ENCODE measurements around the gene FSCB.
"Not testable (repeated sequence)": the region's sequence is repeated elsewhere in the genome, so short reads cannot be mapped to it uniquely, and the experiment has no call there.

FSCB gene, protein sequence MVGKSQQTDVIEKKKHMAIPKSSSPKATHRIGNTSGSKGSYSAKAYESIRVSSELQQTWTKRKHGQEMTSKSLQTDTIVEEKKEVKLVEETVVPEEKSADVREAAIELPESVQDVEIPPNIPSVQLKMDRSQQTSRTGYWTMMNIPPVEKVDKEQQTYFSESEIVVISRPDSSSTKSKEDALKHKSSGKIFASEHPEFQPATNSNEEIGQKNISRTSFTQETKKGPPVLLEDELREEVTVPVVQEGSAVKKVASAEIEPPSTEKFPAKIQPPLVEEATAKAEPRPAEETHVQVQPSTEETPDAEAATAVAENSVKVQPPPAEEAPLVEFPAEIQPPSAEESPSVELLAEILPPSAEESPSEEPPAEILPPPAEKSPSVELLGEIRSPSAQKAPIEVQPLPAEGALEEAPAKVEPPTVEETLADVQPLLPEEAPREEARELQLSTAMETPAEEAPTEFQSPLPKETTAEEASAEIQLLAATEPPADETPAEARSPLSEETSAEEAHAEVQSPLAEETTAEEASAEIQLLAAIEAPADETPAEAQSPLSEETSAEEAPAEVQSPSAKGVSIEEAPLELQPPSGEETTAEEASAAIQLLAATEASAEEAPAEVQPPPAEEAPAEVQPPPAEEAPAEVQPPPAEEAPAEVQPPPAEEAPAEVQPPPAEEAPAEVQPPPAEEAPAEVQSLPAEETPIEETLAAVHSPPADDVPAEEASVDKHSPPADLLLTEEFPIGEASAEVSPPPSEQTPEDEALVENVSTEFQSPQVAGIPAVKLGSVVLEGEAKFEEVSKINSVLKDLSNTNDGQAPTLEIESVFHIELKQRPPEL

DNA sequence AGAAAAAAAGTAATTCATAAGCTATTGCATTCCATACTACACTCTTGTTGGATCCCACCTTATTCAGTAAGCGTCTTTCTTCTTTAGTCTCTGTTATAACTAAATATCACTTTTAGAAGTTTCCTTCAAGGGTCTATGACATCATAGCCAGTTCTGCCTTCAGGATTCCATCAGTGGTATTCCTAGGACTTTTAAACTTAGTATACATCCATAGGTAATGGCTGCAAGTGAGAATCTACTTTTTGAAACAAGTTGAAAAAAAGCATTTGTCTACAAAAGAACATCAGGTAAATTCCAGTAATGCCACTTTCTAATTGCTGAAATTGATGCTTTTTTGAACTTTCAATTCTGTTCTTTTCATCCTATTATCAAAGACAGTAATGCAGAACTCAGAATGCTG is at the start of gene FSCB:
FSCB (minus strand) TSS at position 101 of the 400 bp plus-strand sequence. CDS start 296 bp downstream, outside the sequence.
- no peak for DNase-seq (ENCODE audit: low spot score)

DNA sequence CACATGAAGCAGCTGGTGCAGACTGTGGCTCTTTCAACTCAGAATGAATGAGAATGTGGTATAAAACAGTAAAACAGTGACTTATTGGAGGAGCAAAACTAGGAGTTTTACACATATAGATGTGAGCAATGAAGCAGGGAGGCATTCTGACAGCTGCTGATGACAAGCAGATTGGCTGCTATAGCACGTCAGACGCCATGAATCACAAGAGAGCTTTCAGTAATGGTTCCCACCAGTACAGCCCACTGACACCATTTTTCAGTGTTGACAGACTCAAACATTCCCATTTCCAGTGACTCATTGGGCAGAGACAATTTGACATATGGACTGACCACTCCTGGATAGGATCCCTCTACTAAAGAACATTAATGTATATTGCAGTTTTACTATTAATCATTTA is 24.6 kb upstream of the FSCB start:
- no peak for DNase-seq (ENCODE audit: low spot score)

DNA sequence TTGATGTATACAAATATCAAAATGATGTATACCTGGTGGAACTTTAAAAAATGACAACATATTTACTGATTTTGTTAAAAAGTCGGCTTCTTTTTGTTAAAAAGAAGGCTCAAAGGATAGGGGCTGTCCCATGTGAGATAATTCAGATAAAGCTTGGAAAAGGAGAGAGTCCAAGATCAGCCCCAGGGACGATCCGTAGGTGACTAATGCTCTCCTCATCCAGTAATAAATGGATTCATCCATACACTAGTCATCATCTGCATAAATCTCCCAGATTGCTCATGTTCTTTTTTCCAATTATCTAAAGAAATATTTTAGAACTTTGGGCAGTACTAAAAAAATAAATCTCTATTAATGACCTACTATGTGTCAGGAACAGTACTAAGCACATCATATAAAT is 23.4 kb upstream of the FSCB start:
- DNase-seq (ENCODE audit: low spot score): no peak

DNA sequence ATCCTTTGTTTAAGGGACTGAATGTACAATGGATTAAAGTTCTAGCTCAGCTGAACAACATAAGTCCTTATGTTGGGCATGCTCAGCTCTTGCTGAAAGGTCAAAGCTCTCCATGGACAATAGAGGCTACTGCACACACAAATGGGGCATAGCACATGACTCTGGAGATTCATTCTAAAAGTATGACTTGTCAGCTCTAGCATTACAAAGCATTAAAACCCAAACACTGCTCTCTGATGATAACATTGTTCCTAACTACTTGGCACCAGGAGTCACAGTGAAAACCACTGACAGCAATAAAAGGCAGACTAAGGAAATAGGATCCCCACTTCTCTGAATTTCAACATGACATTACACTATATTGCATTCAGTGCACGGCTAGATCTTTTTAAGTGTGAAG is 21.9 kb upstream of the FSCB start:
- no peak for DNase-seq (ENCODE audit: low spot score)

DNA sequence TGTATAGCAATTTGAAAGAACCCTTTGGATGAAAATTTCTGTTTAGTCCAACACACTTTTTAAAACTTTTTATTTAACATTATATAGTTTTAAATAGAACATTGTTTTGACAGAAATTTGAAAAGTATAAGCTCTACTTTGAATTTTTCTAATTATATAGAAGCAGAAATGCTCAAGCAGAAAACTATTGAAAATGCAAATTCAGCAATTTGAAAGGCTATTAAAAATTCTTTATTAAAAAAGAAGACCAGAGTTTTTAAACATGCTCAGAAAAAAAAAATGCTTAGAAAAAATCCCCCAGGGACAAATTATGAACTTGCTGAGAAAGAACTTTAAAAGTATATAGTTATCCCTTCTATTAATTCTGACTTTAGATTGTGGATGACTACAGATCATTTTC is 21.1 kb upstream of the FSCB start:
- no peak for DNase-seq (ENCODE audit: low spot score)

DNA sequence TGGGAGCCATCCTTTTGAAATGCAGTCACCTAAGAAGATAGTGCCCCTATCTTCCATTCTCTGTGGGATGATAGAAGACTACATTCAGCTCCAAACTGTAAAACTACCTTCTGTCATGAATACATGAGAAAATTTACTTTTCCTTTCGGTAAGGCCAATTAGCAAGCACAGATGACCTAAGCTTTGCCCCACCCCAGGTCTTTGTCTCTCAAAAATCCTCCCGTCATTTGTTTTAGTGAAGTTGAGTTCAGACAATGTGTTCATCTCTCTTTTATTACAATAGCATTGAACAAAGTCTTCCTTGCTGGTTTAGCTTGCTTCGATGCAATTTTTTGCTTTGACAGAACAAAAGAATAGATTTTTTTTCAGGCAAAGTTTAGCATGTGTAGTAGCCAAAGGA is 18.2 kb upstream of the FSCB start:
- DNase-seq (ENCODE audit: low spot score): no peak

DNA sequence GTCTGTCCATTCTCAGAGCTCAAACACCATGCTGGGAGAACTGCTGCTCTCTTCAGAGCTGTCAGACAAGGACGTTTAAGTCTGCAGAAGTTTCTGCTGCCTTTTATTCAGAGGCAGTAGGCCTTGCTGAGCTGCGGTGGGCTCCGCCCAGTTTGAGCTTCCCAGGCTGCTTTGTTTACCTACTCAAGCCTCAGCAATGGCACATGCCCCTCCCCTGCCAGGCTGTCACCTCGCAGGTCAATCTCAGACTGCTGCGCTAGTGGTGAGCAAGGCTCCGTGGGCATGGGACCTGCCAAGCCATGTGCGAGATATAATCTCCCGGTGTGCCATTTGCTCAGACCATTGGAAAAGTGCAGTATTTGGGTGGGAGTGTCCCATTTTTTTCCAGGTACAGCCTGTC is 8.6 kb upstream of the FSCB start:
- not testable (repeated sequence) for DNase-seq (ENCODE audit: low spot score)

DNA sequence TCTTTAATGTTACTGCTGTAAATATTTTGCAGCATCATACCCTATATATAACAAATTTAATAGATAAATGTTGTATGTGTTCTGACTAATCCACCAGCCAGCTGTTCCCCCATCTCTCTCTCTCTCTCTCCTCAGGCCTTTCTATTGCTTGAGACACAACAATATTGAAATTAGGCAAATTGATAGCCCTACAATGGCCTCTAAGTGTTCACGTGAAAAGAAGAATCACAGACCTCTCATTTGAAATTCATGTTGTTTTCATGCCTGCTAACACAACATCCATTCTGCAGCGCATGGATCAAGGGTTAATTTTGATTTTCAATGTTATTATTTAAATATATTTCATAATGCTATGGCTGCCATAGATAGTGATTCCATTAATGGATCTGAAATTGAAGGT is 1.8 kb upstream of the FSCB start:
- DNase-seq (ENCODE audit: low spot score): no peak

DNA sequence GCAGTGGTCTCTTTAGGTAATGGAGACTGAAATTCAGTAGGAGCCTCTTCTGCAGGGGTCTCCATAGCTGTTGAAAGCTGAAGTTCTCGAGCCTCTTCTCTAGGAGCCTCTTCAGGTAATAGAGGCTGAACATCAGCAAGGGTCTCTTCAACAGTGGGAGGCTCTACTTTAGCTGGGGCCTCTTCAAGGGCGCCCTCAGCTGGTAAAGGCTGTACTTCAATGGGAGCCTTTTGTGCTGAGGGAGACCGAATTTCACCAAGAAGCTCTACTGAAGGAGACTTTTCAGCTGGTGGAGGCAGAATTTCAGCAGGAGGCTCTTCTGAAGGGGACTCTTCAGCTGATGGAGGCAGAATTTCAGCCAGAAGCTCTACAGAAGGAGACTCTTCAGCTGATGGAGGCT is 1.5 kb downstream of the FSCB start:
- DNase-seq (ENCODE audit: low spot score): peak; percentile 7

DNA sequence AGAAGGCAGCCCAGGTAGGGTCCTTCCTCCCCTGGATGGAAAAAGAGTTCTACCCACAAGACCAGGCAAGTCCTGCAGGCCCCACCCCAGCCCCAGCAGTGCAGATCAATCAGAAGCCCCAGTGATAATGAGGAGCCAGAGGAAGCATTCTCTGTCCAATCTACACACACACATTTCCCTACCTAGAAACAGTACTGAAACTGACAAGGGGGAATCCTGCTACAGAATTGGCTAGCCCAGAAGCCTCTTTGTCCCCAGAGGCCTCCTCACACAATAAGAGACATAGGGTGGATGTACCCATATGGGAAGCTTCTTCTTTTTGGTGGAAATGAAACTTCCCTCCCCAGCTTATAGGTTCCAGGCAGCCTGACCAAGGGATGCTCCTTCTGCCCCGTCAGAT is 9.9 kb downstream of the FSCB start:
- no peak for DNase-seq (ENCODE audit: low spot score)

DNA sequence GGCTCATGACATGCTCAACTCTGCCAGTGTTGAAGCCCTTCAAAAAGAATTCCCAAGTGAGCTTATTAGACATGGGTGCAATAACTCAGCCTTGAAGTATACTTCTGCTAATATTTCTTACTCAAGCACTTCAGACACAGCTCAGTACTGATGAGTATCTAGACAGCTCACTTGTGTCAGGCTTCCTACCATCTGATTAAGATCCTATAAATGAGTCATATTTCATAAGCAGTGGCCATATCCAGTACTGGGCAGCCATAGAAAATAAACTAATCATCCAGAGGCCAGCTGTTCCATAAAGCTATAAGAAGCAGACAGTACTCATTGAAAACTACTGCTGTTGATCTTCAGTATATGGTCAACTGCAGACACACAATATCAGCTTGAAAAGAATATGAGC is 12.9 kb downstream of the FSCB start:
- DNase-seq (ENCODE audit: low spot score): no peak

DNA sequence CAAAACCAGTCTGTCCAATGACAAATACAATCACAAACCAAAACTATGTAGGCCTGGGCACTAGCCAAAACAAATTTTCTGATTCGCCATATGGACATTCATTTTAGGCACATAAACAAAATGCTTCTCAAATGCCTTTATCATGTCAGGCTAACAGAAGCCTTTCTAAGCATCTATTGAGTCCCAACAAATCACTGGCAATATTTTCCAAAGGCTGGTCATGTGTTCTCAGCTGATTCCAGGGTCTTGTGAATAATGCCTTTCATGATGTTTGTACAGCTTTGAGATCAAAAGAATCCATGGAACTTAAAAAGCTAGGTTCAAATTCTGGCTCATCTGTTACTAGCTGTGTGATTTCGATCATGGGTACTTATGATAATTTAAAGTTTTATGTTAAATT is 16.1 kb downstream of the FSCB start:
- DNase-seq (ENCODE audit: low spot score): no peak

DNA sequence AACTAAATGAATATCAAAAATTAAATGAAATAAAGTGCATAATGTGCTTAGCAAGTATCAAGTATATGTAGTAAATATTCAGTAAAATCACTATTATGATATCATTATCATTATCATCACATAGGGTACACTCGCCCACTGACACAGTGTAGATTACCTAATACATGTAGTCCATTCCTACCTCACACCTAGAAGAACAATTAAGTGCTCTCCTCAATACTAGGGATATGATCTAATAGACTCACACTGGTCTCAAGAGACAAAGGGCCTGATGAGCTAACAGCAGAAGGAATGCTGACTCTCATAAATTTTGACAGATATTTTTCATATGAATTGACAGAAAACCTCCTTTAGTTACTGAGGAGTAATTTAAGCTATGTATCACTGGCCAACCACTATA is 29.1 kb downstream of the FSCB start:
- DNase-seq (ENCODE audit: low spot score): no peak

DNA sequence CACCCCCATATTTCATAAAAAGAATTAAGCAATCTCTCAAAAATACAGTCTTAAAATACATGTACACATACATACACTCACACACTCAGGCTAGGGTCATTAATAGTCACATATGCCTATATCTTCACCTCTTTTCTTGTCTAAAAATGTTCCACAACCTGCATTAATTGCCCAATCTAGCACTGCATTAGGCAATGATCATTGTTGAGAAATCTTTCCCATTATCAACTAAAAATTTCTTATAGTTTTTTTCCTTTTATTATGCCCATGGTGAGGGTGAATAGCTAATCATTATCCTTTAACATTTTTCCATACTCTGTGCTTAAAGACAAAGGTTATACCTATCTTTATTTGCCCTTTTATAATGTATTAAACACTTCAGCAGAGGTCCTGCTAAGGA is 38.3 kb downstream of the FSCB start:
- DNase-seq (ENCODE audit: low spot score): no peak

DNA sequence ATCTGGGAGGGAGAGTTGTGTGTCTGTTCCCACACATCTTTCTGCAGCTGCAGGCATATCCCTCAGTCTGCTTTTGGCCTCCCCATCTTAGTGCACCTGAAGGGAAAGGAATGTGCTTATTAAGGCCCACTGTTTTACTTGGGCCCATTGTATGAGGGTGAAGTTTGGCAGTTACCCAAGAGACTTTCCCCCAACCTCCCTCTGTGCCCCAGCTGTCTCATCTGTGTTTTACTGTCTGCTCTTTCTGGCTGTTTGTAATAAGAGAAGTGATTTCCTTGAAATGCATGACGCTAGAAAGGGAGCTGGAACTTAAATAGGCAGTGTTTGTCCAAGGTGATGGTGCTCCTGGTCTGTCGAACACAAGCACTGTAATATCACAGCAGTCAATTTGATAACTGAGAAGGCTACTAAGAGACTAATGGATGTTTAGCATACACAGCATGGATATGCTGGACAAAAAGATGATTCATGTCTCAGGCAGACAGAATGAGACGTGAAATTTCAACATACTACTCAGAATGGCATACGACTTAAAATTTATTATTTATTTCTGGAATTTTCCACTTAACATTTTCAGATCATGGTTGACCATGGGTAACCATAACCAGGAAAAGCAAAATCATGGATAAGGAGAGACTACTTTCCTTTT is 43.6 kb downstream of the FSCB start:
- no peak for DNase-seq (ENCODE audit: low spot score)

DNA sequence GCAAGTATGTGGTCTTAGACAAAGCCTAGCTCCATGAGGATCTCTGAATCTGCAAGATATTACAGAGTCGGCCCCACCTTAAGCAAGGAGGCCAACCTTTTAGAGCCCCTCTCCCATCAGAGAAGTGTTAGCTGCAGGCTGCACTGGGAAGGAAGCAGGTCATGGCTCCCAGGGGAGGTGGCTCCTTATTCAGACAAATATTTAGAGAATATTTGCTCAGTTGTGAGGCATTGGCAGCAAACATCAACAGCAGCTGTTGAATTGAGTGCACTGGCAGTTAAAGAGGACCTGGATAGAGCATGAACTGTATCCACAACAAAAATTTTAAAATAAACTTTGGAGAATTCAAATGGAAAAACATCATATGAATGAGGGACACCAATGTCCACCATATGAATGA is 44.7 kb downstream of the FSCB start:
- DNase-seq (ENCODE audit: low spot score): no peak

DNA sequence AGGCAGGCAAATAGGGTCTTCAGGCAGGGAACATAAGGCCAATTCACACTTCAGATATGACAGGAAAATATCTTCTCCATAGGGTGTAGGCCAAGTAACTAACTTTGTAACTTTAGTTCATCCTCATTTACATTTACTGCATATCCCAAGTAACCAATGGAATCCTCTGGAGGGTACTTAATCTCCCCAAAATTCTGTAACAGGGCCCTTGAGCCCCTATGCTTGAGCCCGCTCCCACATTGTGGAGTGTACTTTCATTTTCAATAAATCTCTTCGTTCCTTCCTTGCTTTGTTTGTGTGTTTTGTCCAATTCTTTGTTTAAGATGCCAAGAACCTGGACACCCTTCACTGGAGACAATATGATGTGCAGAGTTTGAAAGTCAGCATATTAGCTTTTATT is 45.3 kb downstream of the FSCB start:
- no peak for DNase-seq (ENCODE audit: low spot score)

Data from HuH-7 (cell line).